NCI-H748 treated with DMSO at 0.1 percent for 48 hours (cell line): ENCODE data around the gene HEPHL1.
"Not testable (repeated sequence)": the region's sequence is repeated elsewhere in the genome, so short reads cannot be mapped to it uniquely, and the experiment has no call there.

Experiments
- DNase-seq: peaks from one replicate; lab custom pipeline; 2025; lab: John Stamatoyannopoulos, UW

The HEPHL1 gene

GRCh38 chr11:94020777-94021481 is at the start of gene HEPHL1:
Gene HEPHL1, plus strand, starts transcription at chr11:94021354. Its CDS starts 15 bp downstream, at chr11:94021369.
- no peak for DNase-seq

- DNase-seq, result no peak
These were observed 48.4 kb upstream of the HEPHL1 start for GRCh38 chr11:93972790-93973189.

GRCh38 chr11:93973322-93974051 is 47.7 kb upstream of the HEPHL1 start:
- peak; percentile 48 for DNase-seq

GRCh38 chr11:93974759-93975158 is 46.4 kb upstream of the HEPHL1 start:
- DNase-seq, result no peak

GRCh38 chr11:93976577-93977254 is 44.4 kb upstream of the HEPHL1 start:
- DNase-seq, result not testable (repeated sequence)

GRCh38 chr11:93983542-93984195 is 37.5 kb upstream of the HEPHL1 start:
- DNase-seq, result no peak

- DNase-seq, result no peak
These were observed 37.0 kb upstream of the HEPHL1 start for GRCh38 chr11:93984196-93984567.

GRCh38 chr11:93984936-93985335 is 36.2 kb upstream of the HEPHL1 start:
- DNase-seq, result no peak

GRCh38 chr11:93986716-93987115 is 34.4 kb upstream of the HEPHL1 start:
- DNase-seq, result peak; percentile 68

GRCh38 chr11:93988455-93988854 is 32.7 kb upstream of the HEPHL1 start:
- DNase-seq, result no peak

GRCh38 chr11:93988912-93989311 is 32.2 kb upstream of the HEPHL1 start:
- DNase-seq, result no peak

GRCh38 chr11:93993747-93994146 is 27.4 kb upstream of the HEPHL1 start:
- DNase-seq, result no peak

GRCh38 chr11:93997741-93998140 is 23.4 kb upstream of the HEPHL1 start:
- no peak for DNase-seq

GRCh38 chr11:94000659-94001058 is 20.5 kb upstream of the HEPHL1 start:
- no peak for DNase-seq

- DNase-seq, result no peak
These were observed 18.9 kb upstream of the HEPHL1 start for GRCh38 chr11:94002226-94002625.

GRCh38 chr11:94007426-94007825 is 13.7 kb upstream of the HEPHL1 start:
- DNase-seq, result no peak

GRCh38 chr11:94007906-94008305 is 13.2 kb upstream of the HEPHL1 start:
- no peak for DNase-seq

GRCh38 chr11:94010136-94010535 is 11.0 kb upstream of the HEPHL1 start:
- DNase-seq, result no peak

- no peak for DNase-seq
These were observed 9.7 kb upstream of the HEPHL1 start for GRCh38 chr11:94011478-94011877.

GRCh38 chr11:94017446-94017845 is 3.7 kb upstream of the HEPHL1 start:
- no peak for DNase-seq

- no peak for DNase-seq
These were observed 2.4 kb upstream of the HEPHL1 start for GRCh38 chr11:94018721-94019120.

- no peak for DNase-seq
These were observed 2.7 kb downstream of the HEPHL1 start for GRCh38 chr11:94023856-94024255.

- no peak for DNase-seq
These were observed 3.4 kb downstream of the HEPHL1 start for GRCh38 chr11:94024547-94024946.
